ENCODE data around the gene OSGIN1.

OSGIN1 gene

GRCh38 chr16:83958846-83959565, 6.0 kb downstream of the OSGIN1 start:
- no peak for DNase-seq

DNA sequence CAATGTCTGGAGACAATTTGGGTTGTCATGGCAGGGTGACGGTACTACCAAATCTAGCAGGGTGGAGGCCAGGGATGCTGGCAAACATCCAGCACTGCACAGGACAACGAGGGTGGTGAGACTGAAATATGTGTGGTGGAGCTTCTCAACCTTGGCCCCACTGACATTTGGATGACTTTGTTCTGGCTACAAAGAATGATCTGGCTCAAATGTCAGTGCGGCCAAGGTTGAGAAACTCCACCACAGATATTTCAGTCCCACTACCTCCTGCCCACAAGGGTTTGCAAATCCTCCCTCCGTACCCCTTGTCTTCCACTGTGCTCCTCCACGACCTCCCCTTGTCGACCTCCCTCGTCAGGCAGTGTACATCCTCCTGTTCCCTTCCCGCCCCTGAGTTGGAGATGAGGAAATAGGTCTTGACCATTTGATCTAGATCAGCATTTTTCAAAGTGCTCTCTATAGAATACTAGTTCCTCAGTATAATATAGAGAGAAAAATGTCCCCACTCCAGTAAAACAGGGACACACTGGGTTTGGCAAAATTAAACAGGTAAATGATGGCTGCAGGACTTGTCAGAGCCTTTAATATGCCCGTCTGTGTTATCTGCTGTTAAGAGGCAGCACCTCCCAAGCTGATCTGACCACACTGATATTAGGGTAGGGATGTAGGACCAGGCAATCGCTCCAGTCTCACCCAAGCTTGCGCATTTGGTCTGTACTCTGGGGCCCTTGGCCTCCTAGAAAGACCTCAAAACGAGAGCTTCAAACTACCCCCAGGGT, 6.8 kb downstream of the OSGIN1 start:
- no peak for DNase-seq

DNA sequence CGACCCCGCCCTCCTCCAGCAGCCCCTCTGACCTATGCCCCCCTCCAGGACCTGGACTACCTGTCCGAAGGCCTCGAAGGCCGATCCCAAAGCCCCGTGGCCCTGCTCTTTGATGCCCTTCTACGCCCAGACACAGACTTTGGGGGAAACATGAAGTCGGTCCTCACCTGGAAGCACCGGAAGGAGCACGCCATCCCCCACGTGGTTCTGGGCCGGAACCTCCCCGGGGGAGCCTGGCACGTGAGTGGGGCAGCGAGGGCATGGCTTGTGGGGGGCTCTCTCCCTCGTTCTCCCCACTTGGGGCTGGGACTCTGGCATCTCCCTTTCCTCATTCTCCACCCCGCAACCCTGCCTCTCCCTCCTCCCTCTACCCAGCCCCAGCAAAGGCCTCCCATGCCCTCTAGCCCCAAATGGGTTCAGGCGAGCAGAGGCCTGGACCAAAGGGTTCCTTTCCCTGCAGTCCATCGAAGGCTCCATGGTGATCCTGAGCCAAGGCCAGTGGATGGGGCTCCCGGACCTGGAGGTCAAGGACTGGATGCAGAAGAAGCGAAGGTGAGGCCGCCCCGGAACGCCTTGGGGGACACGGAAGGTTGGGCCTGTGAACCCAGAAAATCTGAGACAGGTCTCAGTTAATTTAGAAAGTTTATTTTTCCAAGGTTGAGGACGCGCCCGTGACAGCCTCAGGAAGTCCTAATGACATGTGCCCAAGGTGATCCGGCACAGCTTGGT, 7.6 kb downstream of the OSGIN1 start:
- no peak for DNase-seq

DNA sequence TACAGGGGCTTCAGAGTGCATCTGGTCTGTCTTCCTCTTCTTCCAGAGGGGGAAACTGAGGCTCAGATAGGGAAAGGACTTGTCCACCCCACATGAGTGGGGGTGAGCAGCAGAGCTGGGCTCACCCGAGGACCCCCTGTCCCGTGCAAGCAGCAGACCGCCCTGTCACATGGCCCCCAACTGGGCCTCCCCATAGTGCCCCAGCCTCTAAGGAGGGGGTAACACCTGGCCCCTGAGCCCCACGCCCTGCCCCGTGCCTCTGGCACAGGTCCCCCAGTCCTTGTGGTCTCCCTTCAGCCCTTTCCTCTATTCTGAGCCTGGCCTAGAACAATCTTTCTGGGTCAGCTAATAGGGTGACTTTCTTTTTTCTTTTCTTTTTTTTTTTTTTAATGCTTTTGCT, 8.6 kb downstream of the OSGIN1 start:
- DNase-seq: no peak

DNA sequence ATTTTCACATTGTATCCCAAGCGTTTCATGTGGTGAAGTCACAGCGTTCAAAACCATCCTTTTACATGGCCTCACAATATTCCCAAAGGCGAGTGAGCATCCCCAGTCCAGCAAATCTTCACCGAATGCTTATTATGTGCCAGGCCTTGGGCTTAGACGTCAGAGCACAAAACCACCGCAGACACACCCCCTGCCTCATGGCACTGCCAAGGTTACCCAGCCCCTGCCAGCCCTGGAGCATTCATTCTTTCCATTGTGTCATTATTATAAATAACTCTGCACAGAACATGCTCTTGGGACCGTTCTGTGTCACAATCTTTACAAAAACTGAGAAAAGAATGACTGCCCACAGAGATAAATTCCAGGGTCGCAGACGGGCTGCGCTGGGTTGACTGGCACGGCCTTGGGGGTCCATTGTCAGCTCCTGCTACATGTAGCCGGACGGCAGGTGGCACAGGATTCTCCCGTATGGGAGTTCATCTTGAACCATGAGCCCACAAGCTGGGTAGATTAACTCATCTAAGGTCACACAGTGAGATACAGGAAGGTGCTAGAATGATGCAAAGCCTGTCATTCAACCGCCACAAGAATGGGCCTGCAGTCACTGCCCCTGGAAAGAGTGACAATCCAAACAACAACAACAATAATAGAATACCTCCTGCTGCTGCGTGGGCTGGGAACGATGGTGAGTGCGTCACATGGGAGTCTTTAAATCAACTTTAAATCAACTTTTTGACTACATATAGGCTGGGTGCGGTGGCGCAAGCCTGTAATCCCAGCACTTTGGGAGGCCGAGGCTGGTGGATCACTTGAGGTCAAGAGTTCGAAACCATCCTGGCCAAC, 10.5 kb downstream of the OSGIN1 start:
- no peak for DNase-seq

GRCh38 chr16:83964684-83965443, 11.8 kb downstream of the OSGIN1 start:
- DNase-seq: no peak

GRCh38 chr16:83965444-83966152, 12.6 kb downstream of the OSGIN1 start:
- DNase-seq: no peak

- DNase-seq: no peak
Measured at GRCh38 chr16:83966153-83966696, 13.2 kb downstream of the OSGIN1 start.

DNA sequence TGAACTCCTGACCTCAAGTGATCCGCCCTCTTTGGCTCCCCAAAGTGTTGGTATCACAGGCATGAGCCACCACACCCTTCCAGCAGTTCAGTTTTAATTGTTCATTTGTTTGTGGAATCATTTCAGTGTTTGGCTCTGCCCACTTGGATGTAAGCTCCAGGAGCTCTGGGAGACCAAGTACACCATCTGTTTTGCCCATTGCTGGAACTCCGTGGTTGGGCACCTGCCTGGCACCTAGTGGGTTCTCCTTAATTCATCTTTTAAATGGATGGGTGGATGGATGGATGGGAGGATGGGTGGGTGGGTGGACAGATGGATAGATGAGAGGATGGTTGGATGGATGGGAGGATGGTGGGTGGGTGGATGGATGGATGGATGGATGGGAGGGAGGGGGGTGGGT, 14.1 kb downstream of the OSGIN1 start:
- DNase-seq: no peak

DNA sequence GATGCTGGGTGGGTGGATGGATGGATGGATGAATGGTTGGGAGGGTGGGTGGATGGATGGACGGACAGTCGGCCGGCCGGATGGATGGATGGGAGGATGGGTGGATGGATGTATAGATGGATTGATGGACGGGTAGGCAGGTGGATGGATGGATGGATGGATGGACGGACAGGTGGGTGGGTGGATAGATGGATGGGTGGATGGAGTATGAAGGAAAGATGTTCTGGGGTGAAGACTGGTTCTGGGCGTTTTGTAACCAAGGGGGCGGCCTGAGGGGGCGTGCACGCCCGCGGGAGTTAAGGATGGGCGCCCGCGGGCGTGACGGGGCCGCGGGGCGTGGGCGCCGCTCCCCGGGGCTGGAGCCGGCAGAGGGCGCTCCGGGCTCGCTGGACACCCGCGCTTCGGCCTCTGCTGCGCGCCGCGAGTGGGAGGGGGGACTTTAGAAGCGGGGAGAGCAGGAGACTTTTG, 14.8 kb downstream of the OSGIN1 start, which contains the start of gene NECAB2:
NECAB2 (plus strand) TSS at position 407 of the 468 bp plus-strand sequence. CDS start 405 bp downstream, outside the sequence.
- no peak for DNase-seq

GRCh38 chr16:83968306-83968851, 15.3 kb downstream of the OSGIN1 start:
- no peak for DNase-seq

DNA sequence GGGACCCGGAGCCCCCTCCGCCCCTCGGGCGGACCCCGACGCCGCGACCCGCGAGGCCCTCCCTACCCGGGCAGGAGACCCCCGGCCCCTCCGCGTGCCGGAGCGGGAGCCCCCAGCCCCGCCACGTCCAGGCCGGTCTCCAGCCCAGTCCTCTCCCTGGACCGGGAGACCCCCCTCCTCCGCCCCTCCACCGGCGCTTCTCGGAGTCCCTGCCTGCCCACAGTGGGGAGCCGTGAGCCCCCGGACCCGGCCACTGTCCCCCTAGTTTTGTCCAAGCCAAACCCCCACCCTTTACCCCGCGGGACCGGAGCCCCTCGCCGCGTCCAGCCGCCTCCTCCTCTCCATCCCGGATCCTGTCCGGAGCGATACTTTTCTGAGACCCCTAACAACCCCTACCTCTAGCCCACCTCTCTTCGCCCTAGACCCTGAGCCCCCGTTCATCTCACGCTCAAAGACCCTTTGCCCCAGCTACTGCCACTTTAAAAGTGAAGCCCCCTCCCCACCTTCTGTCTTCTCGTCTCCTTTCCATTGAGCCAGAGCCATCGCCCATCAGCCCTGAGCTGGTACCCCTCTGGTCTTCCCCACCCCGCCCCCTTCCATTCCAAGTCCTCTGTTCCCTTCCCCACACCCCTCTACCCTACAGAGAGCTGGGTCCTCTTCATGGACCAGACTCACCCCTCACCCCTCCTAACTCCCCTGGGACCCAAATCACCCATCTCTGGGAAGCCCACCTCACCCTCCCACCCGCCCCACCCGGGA, 16.0 kb downstream of the OSGIN1 start:
- DNase-seq: no peak

- no peak for DNase-seq
Measured at GRCh38 chr16:83969771-83970429, 16.9 kb downstream of the OSGIN1 start.

GRCh38 chr16:83970430-83970815, 17.4 kb downstream of the OSGIN1 start:
- no peak for DNase-seq

DNA sequence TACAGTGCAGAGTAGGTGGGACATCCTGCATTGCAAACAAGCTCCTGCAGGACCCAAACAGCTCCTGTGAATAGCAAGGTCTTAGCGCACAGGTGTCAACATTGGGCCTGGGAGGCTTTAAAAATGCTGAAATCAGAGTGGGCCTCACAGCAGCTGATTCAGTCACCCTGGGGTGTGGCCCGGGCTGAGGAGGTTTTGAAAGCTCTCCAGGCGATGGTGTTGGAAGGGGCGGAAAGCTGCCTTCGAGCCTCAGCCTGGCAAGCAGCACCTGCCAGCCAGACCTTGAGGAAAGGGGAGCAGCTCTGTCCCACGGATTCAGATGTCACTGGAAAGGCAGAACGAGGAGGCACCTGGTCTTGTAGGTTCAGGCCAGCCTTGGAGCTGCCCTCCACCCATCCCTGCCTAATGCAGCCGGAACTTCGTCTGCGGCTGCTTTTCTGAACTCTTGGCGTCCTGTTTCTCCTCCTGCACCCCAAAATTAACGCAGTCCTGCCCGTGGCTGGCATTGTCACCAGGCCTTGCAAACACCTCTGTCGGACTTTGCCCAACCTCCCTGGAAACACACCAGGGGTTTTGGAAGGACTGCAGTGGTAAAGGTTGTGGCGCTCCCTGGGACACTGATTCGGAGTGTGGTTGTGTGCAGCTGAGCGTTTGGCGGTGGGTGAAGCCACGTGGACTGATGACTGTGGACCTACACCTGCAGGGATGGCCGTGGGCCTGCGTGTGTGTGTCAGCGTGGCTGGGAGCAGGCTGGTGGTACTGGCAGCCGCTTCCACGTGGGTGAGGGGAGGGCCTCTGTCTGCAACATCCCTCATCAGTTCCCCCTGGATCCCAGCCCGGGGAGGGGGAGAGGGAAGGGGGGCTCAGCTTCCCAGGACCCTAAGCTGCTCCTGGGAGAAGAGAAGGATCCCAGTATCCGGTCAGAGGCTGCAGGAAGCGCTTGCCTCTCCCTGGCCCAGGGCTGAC, 18.4 kb downstream of the OSGIN1 start:
- DNase-seq: no peak

- no peak for DNase-seq
Measured at GRCh38 chr16:83972256-83973008, 19.4 kb downstream of the OSGIN1 start.

GRCh38 chr16:83973077-83973476, 20.0 kb downstream of the OSGIN1 start:
- DNase-seq: no peak
